Motor neuron (in vitro differentiated cells): Measurements from ENCODE around the gene SMAD9. TPM values are rescaled to one million over a fixed set of nuclear protein-coding genes. Genes with fewer than 3 reads are reported as not detected.
A peak's percentile ranks its signal among the peaks of the same experiment; 100 is the strongest.

Source experiments
- ATAC-seq, 8 experiments: fragments of 200-7000 bp; cut with Tn5 transposase; replicated peaks in 6 of 8; 2 replicates each; pipeline ENCODE4 v1.8.0; 2021; ENCODE audit warnings: mild to moderate bottlenecking in 8 of 8, moderate library complexity in 8 of 8
- H3K27ac ChIP-seq, 2 donors: fragments of 250-450 bp; sonication (Bioruptor Pico); 2 replicates each; pipeline ENCODE4 v1.9.0; 2021; ENCODE audit warnings: antibody characterized with exemption in 2 of 2, mild to moderate bottlenecking in 2 of 2, moderate library complexity in 1 of 2
- H3K4me1 ChIP-seq, 2 donors: fragments of 250-450 bp; sonication (Bioruptor Pico); replicated peaks in 1 of 2; 2 replicates each; pipeline ENCODE4 v1.6.1; 2021; ENCODE audit warnings: antibody characterized with exemption in 2 of 2, mild to moderate bottlenecking in 2 of 2, moderate library complexity in 1 of 2
- H3K4me3 ChIP-seq, 5 donors: fragments of 250-450 bp; sonication (Bioruptor Pico); 2 replicates each; pipeline ENCODE4 v1.9.0; 2021; ENCODE audit warnings: antibody characterized with exemption in 5 of 5, mild to moderate bottlenecking in 5 of 5, moderate library complexity in 4 of 5
- WGBS, 10 experiments: fragments of 450-650 bp; shearing (Covaris generic); methylation state at CpG; one replicate each; pipeline ENCODE4 v1.0.0; 2022; 5-methylcytosine and 5-hydroxymethylcytosine counted together
- in situ Hi-C, 9 experiments: fragments of 400-800 bp; cut with MboI; loops; one replicate each; pipeline ENCODE4 v1.15.0; 2021; ENCODE audit warnings: low sequenced_read_pairs in 9 of 9, low pct_unique_long_range_greater_than_20kb in 2 of 9; ENCODE audit not compliant: unreplicated experiment in 9 of 9
- total RNA-seq, 8 experiments: library from RNA; unstranded; fragments of 300-600 nt; gene quantifications; 2 replicates each; pipeline versions ENCODE4 v1.2.3 to v1.2.4, GENCODE V29; 2022

Gene SMAD9
- total RNA-seq, 8 experiments from 2014 or later, result 1.4 to 23.5 (median 5.0) TPM

DNA sequence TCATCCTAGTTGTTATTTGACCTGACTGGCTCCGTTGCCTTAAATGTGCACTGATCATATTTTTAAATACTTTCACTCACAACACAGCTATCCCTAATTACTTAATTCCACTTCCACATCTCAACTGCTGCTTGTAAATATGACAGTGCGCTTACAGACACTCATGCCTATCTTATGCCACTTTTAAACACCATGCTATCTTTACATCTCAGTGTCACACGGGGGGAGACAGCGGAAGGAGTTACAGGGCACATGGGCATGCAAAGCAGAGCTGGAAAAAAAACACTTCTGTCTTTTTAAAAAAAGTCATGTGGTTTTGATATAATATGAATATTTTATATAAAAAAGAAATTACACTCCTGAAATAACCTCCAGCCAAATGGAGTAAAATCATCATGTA lies 44.1 kb downstream of the SMAD9 start:
- Histone ChIP-seq H3K4me1 (no peaks in the 10 kb centered on the region), H3K27ac (no peak overlapping the region), H3K4me3 (no peak overlapping the region)
- 40 to 100% (median 85%) methylated on average over 1 to 4 of the region's 4 CpGs; no CpG with 5 or more reads in 2 of the 10 experiments for WGBS, 10 experiments
- ATAC-seq, result no peak
- in situ Hi-C loops, result no loop called here

DNA sequence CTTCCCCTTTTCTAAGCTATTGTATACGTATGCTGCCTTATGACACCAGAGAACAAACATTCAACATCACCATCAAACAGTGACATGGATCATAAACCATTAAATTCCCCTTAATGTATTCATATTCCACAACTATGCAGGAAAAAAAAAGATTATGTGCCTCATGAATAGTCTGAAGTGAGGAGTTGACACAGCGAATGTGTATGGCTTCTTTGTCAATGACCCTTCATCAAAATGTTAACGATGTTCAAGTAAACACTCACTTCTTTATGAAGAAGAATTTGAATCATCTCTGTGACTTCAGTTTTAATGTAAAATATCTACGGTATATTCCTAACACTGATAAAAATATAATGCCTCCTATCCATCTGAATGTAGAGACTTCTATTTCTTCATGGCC lies 44.6 kb downstream of the SMAD9 start:
- H3K4me1 ChIP-seq, result no peaks in the 10 kb centered on the region
- ATAC-seq, result peak in 1 of 8 experiments; percentile 88
- in situ Hi-C loops, result no loop called here
- no peak overlapping the region for H3K27ac ChIP-seq
- H3K4me3 ChIP-seq, result no peak overlapping the region
- WGBS, 10 experiments, result 51 to 100% (median 96%) methylated on average over 1 to 4 of the region's 4 CpGs

DNA sequence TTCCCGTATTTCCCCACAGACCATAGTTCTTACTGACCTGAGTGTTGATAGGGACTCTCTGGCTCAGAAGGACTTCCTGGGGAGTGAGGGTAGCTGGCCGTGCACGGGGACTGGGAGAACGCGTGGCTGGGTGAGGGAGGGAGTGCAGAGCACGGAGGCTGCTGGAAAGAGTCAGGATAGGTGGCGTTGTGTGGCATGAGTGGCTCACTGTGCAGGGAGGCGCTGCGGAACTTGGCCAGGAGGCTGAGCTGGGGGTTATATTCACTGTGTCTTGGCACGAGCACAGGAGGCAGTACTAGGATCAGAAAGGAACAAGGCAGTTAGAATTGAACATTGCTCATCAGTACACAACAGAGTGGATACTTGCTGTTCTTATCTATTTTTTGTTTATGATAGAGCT lies 47.4 kb downstream of the SMAD9 start:
- no peak overlapping the region for H3K4me3 ChIP-seq
- peak in 1 of 8 experiments; percentile 21 for ATAC-seq
- H3K4me1 ChIP-seq, result no peaks in the 10 kb centered on the region
- in situ Hi-C loops, result loop anchor here in 3 of 9 experiments (25.0 kb wide), 2 partner anchors 90 to 115 kb away; partner anchors contain the start of gene ALG5 (in 2 of the 3)
- H3K27ac ChIP-seq, result no peak overlapping the region
- 60 to 93% (median 76%) methylated on average over 3 to 9 of the region's 10 CpGs; no CpG with 5 or more reads in 3 of the 10 experiments for WGBS, 10 experiments

DNA sequence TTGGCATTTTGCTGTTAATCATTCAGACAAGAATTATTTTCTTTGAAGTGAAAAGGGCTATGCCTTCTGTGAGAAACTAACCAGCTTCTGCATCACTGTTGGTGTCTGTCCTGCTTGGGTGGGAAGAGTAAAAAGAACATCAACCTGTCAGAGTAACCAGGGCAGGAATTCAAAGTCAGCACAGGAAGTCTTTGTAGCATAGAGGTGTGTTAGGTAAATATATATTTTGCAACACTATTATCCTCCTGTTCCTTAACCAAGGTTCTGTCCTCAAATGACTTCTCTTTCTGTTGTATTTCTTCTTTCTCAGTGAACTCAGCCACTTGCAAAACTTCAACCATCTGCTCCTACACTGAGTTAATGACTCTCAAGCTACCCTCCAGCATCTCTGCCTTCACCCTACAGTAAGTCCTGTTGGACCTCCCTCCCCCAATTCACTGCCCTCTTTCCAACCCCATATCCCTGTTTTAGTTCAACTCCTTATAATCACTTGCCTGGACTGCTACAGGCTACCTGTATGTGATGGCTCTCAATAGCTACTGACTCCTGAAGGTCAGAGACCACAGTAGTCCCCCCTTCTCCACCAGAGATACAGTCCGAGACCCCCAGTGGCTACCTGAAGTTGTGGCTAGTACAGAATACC lies 49.9 kb downstream of the SMAD9 start:
- Histone ChIP-seq H3K4me1 (no peaks in the 10 kb centered on the region), H3K4me3 (no peak overlapping the region), H3K27ac (no peak overlapping the region)
- 67% methylated on average over 1 of the region's 1 CpG; no CpG with 5 or more reads in 8 of the 10 experiments for WGBS, 10 experiments
- no peak for ATAC-seq
- in situ Hi-C loops, result loop anchor here in 3 of 9 experiments (25.0 kb wide), 2 partner anchors 92 to 117 kb away; partner anchors contain the start of gene ALG5 (in 2 of the 3)

DNA sequence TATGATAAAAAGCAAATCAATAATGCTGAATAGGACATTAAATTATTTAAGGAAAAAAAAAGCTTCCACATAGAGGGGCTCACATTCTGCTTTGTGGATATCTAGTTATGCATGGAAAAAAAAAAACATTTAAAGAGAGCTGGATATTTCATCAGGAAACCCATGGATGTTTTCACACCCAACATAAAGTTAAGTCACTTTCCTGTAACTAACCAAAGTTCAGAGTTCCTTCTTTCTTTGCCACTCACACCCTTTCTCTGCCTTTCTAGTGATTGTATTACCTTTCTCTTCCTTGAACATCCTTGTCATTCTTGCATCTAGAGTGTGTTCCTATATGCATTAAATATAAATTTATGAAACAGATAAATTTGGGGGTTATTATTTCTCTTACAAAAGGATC lies 53.8 kb downstream of the SMAD9 start:
- in situ Hi-C loops, result loop anchor here in 3 of 9 experiments (25.0 kb wide), 2 partner anchors 96 to 121 kb away; partner anchors contain the start of gene ALG5 (in 2 of the 3)
- Histone ChIP-seq H3K27ac (no peak overlapping the region), H3K4me1 (no peaks in the 10 kb centered on the region), H3K4me3 (no peak overlapping the region)
- no peak for ATAC-seq

DNA sequence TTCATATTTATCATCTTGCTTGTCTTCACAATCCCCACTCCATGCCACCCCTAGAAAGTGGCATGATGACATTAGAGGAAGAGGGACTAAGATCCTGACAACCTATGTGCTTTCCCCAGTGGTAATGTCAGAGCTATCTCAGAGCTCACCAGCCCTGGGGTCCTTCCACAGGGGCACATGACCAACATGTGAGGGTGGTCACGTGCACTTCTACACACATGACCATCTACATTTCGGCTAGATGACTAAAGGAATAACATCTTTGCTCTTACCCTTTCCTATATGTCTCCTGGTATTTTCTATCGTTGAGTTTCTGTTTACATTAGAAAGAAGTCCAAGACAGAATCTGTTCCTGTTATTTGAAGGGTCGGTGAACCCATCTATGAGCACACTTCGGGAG lies 54.8 kb downstream of the SMAD9 start:
- in situ Hi-C loops, result loop anchor here in 3 of 9 experiments (25.0 kb wide), 2 partner anchors 97 to 122 kb away; partner anchors contain the start of gene ALG5 (in 2 of the 3)
- Histone ChIP-seq H3K4me3 (no peak overlapping the region), H3K27ac (no peak overlapping the region), H3K4me1 (no peaks in the 10 kb centered on the region)
- 77 to 96% (median 88%) methylated on average over 3 to 5 of the region's 5 CpGs; no CpG with 5 or more reads in 4 of the 10 experiments for WGBS, 10 experiments
- no peak for ATAC-seq

DNA sequence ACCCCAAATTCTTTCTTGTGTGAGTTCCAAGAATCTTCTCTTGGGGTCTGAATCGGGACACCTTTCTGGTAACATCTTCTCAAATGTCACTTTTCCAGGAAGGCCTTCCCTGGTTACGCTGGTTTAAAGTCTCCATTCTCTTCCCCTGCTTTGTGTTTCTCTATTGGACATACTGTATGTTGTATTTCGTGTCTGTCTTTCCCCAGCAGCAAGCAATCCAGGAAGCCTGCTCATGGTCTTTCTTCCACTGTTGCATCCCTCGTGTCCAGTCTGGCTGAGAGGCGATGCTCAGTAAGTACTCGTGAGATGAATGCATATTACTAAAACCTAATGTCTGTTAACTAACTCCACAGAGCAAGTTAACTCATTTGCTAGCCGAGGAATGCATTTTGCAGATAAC lies 57.3 kb downstream of the SMAD9 start:
- 55 to 100% (median 94%) methylated on average over 1 to 7 of the region's 7 CpGs for WGBS, 10 experiments
- no peaks in the 10 kb centered on the region for H3K4me1 ChIP-seq
- H3K27ac ChIP-seq, result no peak overlapping the region
- in situ Hi-C loops, result loop anchor here in 3 of 9 experiments (25.0 kb wide), 2 partner anchors 100 to 125 kb away; partner anchors contain the start of gene ALG5 (in 2 of the 3)
- no peak overlapping the region for H3K4me3 ChIP-seq
- ATAC-seq, result no peak

DNA sequence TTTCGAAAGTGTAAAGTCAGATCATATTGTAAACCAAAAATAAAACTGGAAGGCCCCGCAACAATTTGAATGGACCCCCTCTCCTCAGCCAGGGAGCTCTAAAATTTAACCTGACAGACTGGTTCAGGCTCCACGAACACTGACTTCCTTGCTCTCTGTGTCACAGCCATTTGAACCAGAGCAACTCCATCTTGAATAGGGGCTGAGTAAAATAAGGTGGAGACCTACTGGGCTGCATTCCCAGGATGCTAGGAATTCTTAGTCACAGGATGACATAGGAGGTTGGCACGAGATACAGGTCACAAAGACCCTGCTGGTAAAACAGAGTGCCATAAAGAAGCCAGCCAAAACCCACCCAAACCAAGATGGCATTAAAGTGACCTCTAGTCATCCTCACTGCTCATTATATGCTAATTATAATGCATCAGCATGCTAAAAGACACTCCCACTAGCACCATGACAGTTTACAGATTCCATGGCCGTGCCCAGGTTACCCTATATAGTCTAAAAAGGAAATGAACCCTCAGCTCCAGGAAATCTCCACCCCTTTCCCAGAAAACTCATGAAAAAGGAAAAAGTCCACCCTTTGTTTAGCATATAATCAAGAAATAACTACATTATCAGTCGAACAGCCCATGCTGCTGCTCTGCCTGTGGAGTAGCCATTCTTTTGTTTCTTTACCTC lies 57.9 kb downstream of the SMAD9 start:
- Histone ChIP-seq H3K4me1 (no peaks in the 10 kb centered on the region), H3K4me3 (no peak overlapping the region), H3K27ac (no peak overlapping the region)
- peak in 3 of 8 experiments; percentile 16 to 86 (median 84) for ATAC-seq
- in situ Hi-C loops, result loop anchor here in 3 of 9 experiments (25.0 kb wide), 2 partner anchors 100 to 125 kb away; partner anchors contain the start of gene ALG5 (in 2 of the 3)
- 26 to 91% (median 74%) methylated on average over 1 to 6 of the region's 6 CpGs; no CpG with 5 or more reads in 1 of the 10 experiments for WGBS, 10 experiments

DNA sequence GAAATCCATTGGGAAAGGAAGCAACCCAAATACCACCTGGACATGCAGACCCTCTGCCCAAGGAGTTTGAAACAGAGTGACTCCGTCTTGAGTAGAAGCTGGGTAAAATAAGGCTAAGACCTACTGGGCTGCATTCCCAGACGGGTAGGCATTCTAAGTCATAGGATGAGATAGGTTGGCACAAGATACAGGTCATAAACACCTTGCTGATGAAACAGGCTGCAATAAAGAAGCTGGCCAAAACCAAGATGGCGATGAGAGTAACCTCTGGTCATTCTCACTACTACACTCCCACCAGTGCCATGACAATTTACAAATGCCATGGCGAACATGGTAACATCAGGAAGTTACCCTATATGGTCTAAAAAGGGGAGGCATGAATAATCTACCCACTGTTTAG lies 60.8 kb downstream of the SMAD9 start:
- WGBS, 10 experiments, result 75 to 100% (median 83%) methylated on average over 1 to 4 of the region's 4 CpGs; no CpG with 5 or more reads in 5 of the 10 experiments
- H3K4me3 ChIP-seq, result no peak overlapping the region
- H3K27ac ChIP-seq, result no peak overlapping the region
- in situ Hi-C loops, result loop anchor here in 3 of 9 experiments (25.0 kb wide), 2 partner anchors 103 to 128 kb away; partner anchors contain the start of gene ALG5 (in 2 of the 3)
- H3K4me1 ChIP-seq, result no peaks in the 10 kb centered on the region
- no peak for ATAC-seq

DNA sequence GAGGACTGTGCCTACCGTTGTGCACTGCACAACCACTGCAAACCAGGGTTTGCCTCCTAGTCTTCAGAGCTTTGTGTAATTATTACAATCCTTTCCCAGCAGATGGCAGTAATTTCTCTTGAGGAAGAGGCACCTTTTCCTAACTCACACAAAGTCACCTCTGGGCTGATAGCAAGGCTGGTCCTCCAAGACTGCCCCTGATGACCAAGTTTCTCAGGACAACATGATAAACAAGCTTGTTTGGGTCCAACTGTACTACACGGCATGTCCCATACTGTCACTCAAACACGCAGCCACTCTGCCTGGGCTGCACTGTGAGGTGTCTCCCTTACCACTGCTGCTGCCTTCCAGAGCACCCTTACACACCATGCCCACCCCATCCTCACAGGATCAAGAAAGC lies 61.7 kb downstream of the SMAD9 start:
- in situ Hi-C loops, result loop anchor here in 3 of 9 experiments (25.0 kb wide), 2 partner anchors 104 to 129 kb away; partner anchors contain the start of gene ALG5 (in 2 of the 3)
- peak in 6 of 8 experiments; percentile 44 to 90 (median 60) for ATAC-seq
- 33 to 100% (median 53%) methylated on average over 1 to 3 of the region's 3 CpGs; no CpG with 5 or more reads in 2 of the 10 experiments for WGBS, 10 experiments
- H3K27ac ChIP-seq, result no peak overlapping the region
- no peaks in the 10 kb centered on the region for H3K4me1 ChIP-seq
- H3K4me3 ChIP-seq, result no peak overlapping the region

DNA sequence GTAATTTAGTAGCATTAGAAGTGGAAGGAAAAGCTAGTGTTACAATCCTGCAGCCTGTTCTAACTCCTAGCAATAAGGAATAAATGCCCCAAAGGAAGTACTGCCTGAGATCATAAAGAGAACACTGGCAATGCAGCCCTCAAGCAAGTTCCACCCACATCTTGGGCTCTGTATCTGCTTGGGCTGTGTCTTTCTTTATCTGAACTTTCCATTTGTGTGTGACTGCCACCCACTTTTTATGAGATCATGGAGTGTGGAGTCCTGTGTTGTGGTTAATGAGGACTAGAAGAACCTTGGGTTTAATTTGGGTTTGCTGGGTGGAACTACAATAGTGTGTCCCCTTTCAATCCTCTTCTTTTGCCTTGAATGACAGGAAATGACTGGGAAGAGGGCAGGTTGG lies 62.8 kb downstream of the SMAD9 start:
- H3K27ac ChIP-seq, result no peak overlapping the region
- H3K4me1 ChIP-seq, result no peaks in the 10 kb centered on the region
- ATAC-seq, result peak in 2 of 8 experiments; percentile 41 to 59
- in situ Hi-C loops, result loop anchor here in 3 of 9 experiments (25.0 kb wide), 2 partner anchors 105 to 130 kb away; partner anchors contain the start of gene ALG5 (in 2 of the 3)
- H3K4me3 ChIP-seq, result no peak overlapping the region

DNA sequence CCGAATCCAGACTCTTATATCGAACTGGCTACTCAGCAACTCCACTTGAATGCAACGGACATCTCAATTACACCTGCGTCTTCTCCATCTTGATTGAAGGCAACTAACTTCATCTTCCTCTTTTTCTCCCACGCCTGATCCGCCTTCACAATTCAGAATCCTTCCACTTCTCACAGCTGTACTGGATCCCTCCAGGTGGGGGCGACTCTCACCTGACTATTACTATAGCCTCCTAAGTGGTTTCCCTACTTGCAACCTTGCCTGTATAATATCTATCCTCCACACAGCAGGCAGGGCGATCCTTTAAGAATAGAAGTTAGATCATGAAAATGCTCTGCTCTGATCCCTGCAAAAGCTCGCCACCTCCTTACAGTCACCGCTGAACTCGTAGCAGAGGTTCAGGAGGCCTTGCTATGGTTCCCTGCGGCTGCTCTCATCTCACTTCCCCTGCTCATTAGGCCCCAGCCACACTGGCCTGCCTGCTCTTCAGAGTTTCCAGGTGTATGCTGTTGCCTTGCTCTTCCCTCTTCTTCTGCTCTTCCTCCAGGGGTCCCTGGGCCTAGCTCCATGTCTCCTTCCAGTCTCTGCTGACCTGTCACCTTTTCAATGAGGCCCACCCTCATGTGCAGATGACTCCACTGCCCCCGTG lies 69.1 kb downstream of the SMAD9 start:
- no peaks in the 10 kb centered on the region for H3K4me1 ChIP-seq
- peak in 1 of 8 experiments; percentile 30 for ATAC-seq
- H3K27ac ChIP-seq, result no peak overlapping the region
- H3K4me3 ChIP-seq, result no peak overlapping the region
- WGBS, 10 experiments, result 70 to 87% (median 76%) methylated on average over 2 to 11 of the region's 13 CpGs; no CpG with 5 or more reads in 1 of the 10 experiments
- in situ Hi-C loops, result loop anchor here in 3 of 9 experiments (25.0 kb wide), 2 partner anchors 111 to 136 kb away; partner anchors contain the start of gene ALG5 (in 2 of the 3)
